Measurements from ENCODE around the gene CASZ1. TPM values are rescaled to one million over a fixed set of nuclear protein-coding genes. Genes with fewer than 3 reads are reported as not detected.

Gene CASZ1
- total RNA-seq, 4 donors from 2014 or later, result 13.1 to 33.7 (median 20.9) TPM

- 24 to 47% methylated on average over 14 to 15 of the region's 15 CpGs for WGBS, 2 donors
- TF ChIP-seq CTCF (IDR thresholded peaks at IDR 0.05), result no peak
- no peak for TF ChIP-seq POLR2A (IDR thresholded peaks at IDR 0.05)
- Histone ChIP-seq H3K27me3 (no peaks in the 10 kb centered on the region), H3K27ac (peak overlapping the region; percentile 79 to 89 (median 84)), H3K36me3 (peaks cover 0 to 15% (median under 1%) of the 10 kb centered on the region in 3 donors), H3K4me1 (peaks cover 42 to 75% (median 48%) of the 10 kb centered on the region in 3 donors), H3K4me3 (peak overlapping the region in 1 of 4 donors; percentile 21), H3K9me3 (no peaks in the 10 kb centered on the region)
- intact Hi-C loops (cut with DNase I), result no loop called here
- DNase-seq, result no peak
Observed at GRCh38 chr1:10765304-10765703, 31.1 kb downstream of the CASZ1 start.

- H3K36me3 ChIP-seq, result peaks cover 0 to 25% (median 10%) of the 10 kb centered on the region in 3 donors
- H3K27me3 ChIP-seq, result no peaks in the 10 kb centered on the region
- DNase-seq, result no peak
- no peak overlapping the region for H3K4me3 ChIP-seq
- intact Hi-C loops (cut with DNase I), result no loop called here
- peak overlapping the region; percentile 75 to 89 (median 84) for H3K27ac ChIP-seq
- TF ChIP-seq CTCF (IDR thresholded peaks at IDR 0.05) (no peak), POLR2A (IDR thresholded peaks at IDR 0.05) (no peak)
- H3K4me1 ChIP-seq, result peaks cover 42 to 75% (median 48%) of the 10 kb centered on the region in 3 donors
- 33 to 54% methylated on average over 1 to 6 of the region's 6 CpGs for WGBS, 2 donors
- H3K9me3 ChIP-seq, result no peaks in the 10 kb centered on the region
Observed at GRCh38 chr1:10764296-10764798, 32.1 kb downstream of the CASZ1 start.

- Histone ChIP-seq H3K4me1 (peaks cover 42 to 75% (median 48%) of the 10 kb centered on the region in 3 donors), H3K27ac (peak overlapping the region; percentile 6 to 58 (median 43)), H3K4me3 (no peak overlapping the region), H3K9me3 (no peaks in the 10 kb centered on the region), H3K27me3 (no peaks in the 10 kb centered on the region), H3K36me3 (peaks cover 0 to 36% (median 11%) of the 10 kb centered on the region in 3 donors)
- WGBS, 2 donors, result 53 to 83% methylated on average over 1 to 2 of the region's 12 CpGs
- intact Hi-C loops (cut with DNase I), result no loop called here
- no peak for DNase-seq
- no peak for TF ChIP-seq CTCF (IDR thresholded peaks at IDR 0.05)
- no peak for TF ChIP-seq POLR2A (IDR thresholded peaks at IDR 0.05)
Observed at GRCh38 chr1:10762875-10763274, 33.6 kb downstream of the CASZ1 start.

GRCh38 chr1:10762153-10762523, 34.3 kb downstream of the CASZ1 start:
- intact Hi-C loops (cut with DNase I), result no loop called here
- DNase-seq, result no peak
- peaks cover 0 to 36% (median 11%) of the 10 kb centered on the region in 3 donors for H3K36me3 ChIP-seq
- no peak for TF ChIP-seq POLR2A (IDR thresholded peaks at IDR 0.05)
- TF ChIP-seq CTCF (IDR thresholded peaks at IDR 0.05), result no peak
- WGBS, 2 donors, result 28% methylated on average over 2 of the region's 6 CpGs; no CpG with 5 or more reads in 1 of the 2 donors
- peaks cover 43 to 70% (median 48%) of the 10 kb centered on the region in 3 donors for H3K4me1 ChIP-seq
- H3K27ac ChIP-seq, result peak overlapping the region; percentile 28 to 58 (median 44)
- no peaks in the 10 kb centered on the region for H3K27me3 ChIP-seq
- no peaks in the 10 kb centered on the region for H3K9me3 ChIP-seq
- H3K4me3 ChIP-seq, result no peak overlapping the region

GRCh38 chr1:10761503-10762152, 34.8 kb downstream of the CASZ1 start:
- WGBS, 2 donors, result 42 to 67% methylated on average over 11 to 13 of the region's 23 CpGs

More at GRCh38 chr1:10761503-10762152, 34.8 kb downstream of the CASZ1 start:
- H3K4me1 ChIP-seq, result peaks cover 48 to 70% (median 50%) of the 10 kb centered on the region in 3 donors
- H3K4me3 ChIP-seq, result peak overlapping the region in 1 of 4 donors; percentile 27
- intact Hi-C loops (cut with DNase I), result no loop called here
- H3K27me3 ChIP-seq, result no peaks in the 10 kb centered on the region
- DNase-seq, result no peak
- TF ChIP-seq CTCF (IDR thresholded peaks at IDR 0.05), result no peak
- TF ChIP-seq POLR2A (IDR thresholded peaks at IDR 0.05), result no peak
- peaks cover 0 to 36% (median 11%) of the 10 kb centered on the region in 3 donors for H3K36me3 ChIP-seq
- H3K9me3 ChIP-seq, result no peaks in the 10 kb centered on the region
- H3K27ac ChIP-seq, result peak overlapping the region; percentile 27 to 58 (median 44)

Data from esophagus squamous epithelium (tissue), 5 donors.